Measurements from ENCODE around the gene MYCBPAP. TPM values are rescaled to one million over a fixed set of nuclear protein-coding genes. Genes with fewer than 3 reads are reported as not detected.

The MYCBPAP gene
- total and polyA plus RNA-seq, 2 donors (not counting 1 experiment from before 2014, with no cell fraction given) = 0.16 to 3.0 TPM

GRCh38 chr17:50492214-50492613, 16.0 kb upstream of the MYCBPAP start:
- Histone ChIP-seq H3K27me3 (ENCODE audit: control insufficient read depth, insufficient read depth, low read length) (no peaks in the 10 kb centered on the region), H2AFZ (ENCODE audit: low read length) (no peak overlapping the region), H4K20me1 (ENCODE audit: control insufficient read depth, extremely low read depth, insufficient read depth, low read length) (no peaks in the 10 kb centered on the region), H3K36me3 (ENCODE audit: control insufficient read depth, insufficient read depth, low read length) (no peaks in the 10 kb centered on the region), H3K4me3 (replicated peaks in 1 of 4; ENCODE audit: control extremely low read depth in 1 of 4, insufficient read depth in 1 of 4, low read depth in 3 of 4, low read length in 4 of 4) (no peak overlapping the region), H3K4me1 (ENCODE audit: control insufficient read depth, extremely low read depth, insufficient read depth, low read length) (no peaks in the 10 kb centered on the region), H3K9ac (ENCODE audit: insufficient read depth, low read length) (no peak overlapping the region), H3K79me2 (ENCODE audit: control insufficient read depth, insufficient read depth, low read length) (no peaks in the 10 kb centered on the region), H3K9me3 (ENCODE audit: control insufficient read depth, insufficient read depth, low read depth, low read length) (no peaks in the 10 kb centered on the region), H3K27ac (ENCODE audit: insufficient read depth, low read length) (no peak overlapping the region), H3K4me2 (ENCODE audit: extremely low read depth, insufficient read depth, low read length) (no peak overlapping the region)
- no peak for DNase-seq (ENCODE audit: low read depth in 2 of 2)
- TF ChIP-seq EZH2 (IDR thresholded peaks at IDR 0.05; ENCODE audit: low read length, missing control alignments) = no peak
- TF ChIP-seq CTCF (conservative IDR thresholded peaks at IDR 0.05 in 1 of 2, IDR thresholded peaks at IDR 0.05 in 1 of 2; ENCODE audit: low read depth in 1 of 2, low read length in 2 of 2) = no peak

- TF ChIP-seq CTCF (conservative IDR thresholded peaks at IDR 0.05 in 1 of 2, IDR thresholded peaks at IDR 0.05 in 1 of 2; ENCODE audit: low read depth in 1 of 2, low read length in 2 of 2) (no peak), EZH2 (IDR thresholded peaks at IDR 0.05; ENCODE audit: low read length, missing control alignments) (no peak)
- H2AFZ ChIP-seq (ENCODE audit: low read length) = no peak overlapping the region
- no peaks in the 10 kb centered on the region for H3K36me3 ChIP-seq (ENCODE audit: control insufficient read depth, insufficient read depth, low read length)
- DNase-seq (ENCODE audit: low read depth in 2 of 2) = no peak
- no peaks in the 10 kb centered on the region for H3K4me1 ChIP-seq (ENCODE audit: control insufficient read depth, extremely low read depth, insufficient read depth, low read length)
- no peaks in the 10 kb centered on the region for H3K9me3 ChIP-seq (ENCODE audit: control insufficient read depth, insufficient read depth, low read depth, low read length)
- no peaks in the 10 kb centered on the region for H3K27me3 ChIP-seq (ENCODE audit: control insufficient read depth, insufficient read depth, low read length)
- no peak overlapping the region for H3K4me3 ChIP-seq (replicated peaks in 1 of 4; ENCODE audit: control extremely low read depth in 1 of 4, insufficient read depth in 1 of 4, low read depth in 3 of 4, low read length in 4 of 4)
- no peaks in the 10 kb centered on the region for H4K20me1 ChIP-seq (ENCODE audit: control insufficient read depth, extremely low read depth, insufficient read depth, low read length)
- no peak overlapping the region for H3K4me2 ChIP-seq (ENCODE audit: extremely low read depth, insufficient read depth, low read length)
- no peaks in the 10 kb centered on the region for H3K79me2 ChIP-seq (ENCODE audit: control insufficient read depth, insufficient read depth, low read length)
- H3K27ac ChIP-seq (ENCODE audit: insufficient read depth, low read length) = no peak overlapping the region
- H3K9ac ChIP-seq (ENCODE audit: insufficient read depth, low read length) = no peak overlapping the region
Measured at GRCh38 chr17:50493744-50494143, 14.5 kb upstream of the MYCBPAP start.

- Histone ChIP-seq H2AFZ (ENCODE audit: low read length) (no peak overlapping the region), H4K20me1 (ENCODE audit: control insufficient read depth, extremely low read depth, insufficient read depth, low read length) (no peaks in the 10 kb centered on the region), H3K79me2 (ENCODE audit: control insufficient read depth, insufficient read depth, low read length) (no peaks in the 10 kb centered on the region), H3K4me1 (ENCODE audit: control insufficient read depth, extremely low read depth, insufficient read depth, low read length) (no peaks in the 10 kb centered on the region), H3K36me3 (ENCODE audit: control insufficient read depth, insufficient read depth, low read length) (no peaks in the 10 kb centered on the region), H3K4me3 (replicated peaks in 1 of 4; ENCODE audit: control extremely low read depth in 1 of 4, insufficient read depth in 1 of 4, low read depth in 3 of 4, low read length in 4 of 4) (no peak overlapping the region), H3K4me2 (ENCODE audit: extremely low read depth, insufficient read depth, low read length) (no peak overlapping the region), H3K9ac (ENCODE audit: insufficient read depth, low read length) (no peak overlapping the region), H3K9me3 (ENCODE audit: control insufficient read depth, insufficient read depth, low read depth, low read length) (no peaks in the 10 kb centered on the region), H3K27ac (ENCODE audit: insufficient read depth, low read length) (no peak overlapping the region), H3K27me3 (ENCODE audit: control insufficient read depth, insufficient read depth, low read length) (no peaks in the 10 kb centered on the region)
- no peak for TF ChIP-seq EZH2 (IDR thresholded peaks at IDR 0.05; ENCODE audit: low read length, missing control alignments)
- no peak for TF ChIP-seq CTCF (conservative IDR thresholded peaks at IDR 0.05 in 1 of 2, IDR thresholded peaks at IDR 0.05 in 1 of 2; ENCODE audit: low read depth in 1 of 2, low read length in 2 of 2)
- no peak for DNase-seq (ENCODE audit: low read depth in 2 of 2)
Measured at GRCh38 chr17:50495217-50495823, 12.9 kb upstream of the MYCBPAP start.
